HG03469 (cell line): ENCODE results near the gene CTXN2.

ENCODE experiments used
- ATAC-seq: cut with Tn5 transposase; IDR thresholded peaks from one replicate; pipeline ENCODE4 v1.9.1; 2021; ENCODE audit warnings: mild to moderate bottlenecking, moderate library complexity, moderate number of reproducible peaks; ENCODE audit not compliant: unreplicated experiment

The CTXN2 gene

GRCh38 chr15:48191574-48192225, at the start of gene CTXN2:
Gene CTXN2 (plus strand): TSS chr15:48191665. CDS start chr15:48201301, 9,636 bp downstream.
- no peak for ATAC-seq

- no peak for ATAC-seq
These were observed 47.6 kb upstream of the CTXN2 start for GRCh38 chr15:48143856-48144255.

- peak; percentile 60 for ATAC-seq
These were observed 46.6 kb upstream of the CTXN2 start for GRCh38 chr15:48144889-48145288.

GRCh38 chr15:48145923-48146322, 45.5 kb upstream of the CTXN2 start:
- no peak for ATAC-seq

GRCh38 chr15:48147358-48147757, 44.1 kb upstream of the CTXN2 start:
- ATAC-seq, result no peak

- ATAC-seq, result no peak
These were observed 41.6 kb upstream of the CTXN2 start for GRCh38 chr15:48149858-48150257.

- ATAC-seq, result no peak
These were observed 37.9 kb upstream of the CTXN2 start for GRCh38 chr15:48153526-48153925.

GRCh38 chr15:48168616-48169015, 22.8 kb upstream of the CTXN2 start:
- no peak for ATAC-seq

- no peak for ATAC-seq
These were observed 20.5 kb upstream of the CTXN2 start for GRCh38 chr15:48170981-48171380.

- ATAC-seq, result no peak
These were observed 16.3 kb upstream of the CTXN2 start for GRCh38 chr15:48175126-48175525.

GRCh38 chr15:48176112-48176511, 15.4 kb upstream of the CTXN2 start:
- no peak for ATAC-seq

GRCh38 chr15:48176957-48177356, 14.5 kb upstream of the CTXN2 start:
- no peak for ATAC-seq

- peak; percentile 51 for ATAC-seq
These were observed 14.1 kb upstream of the CTXN2 start for GRCh38 chr15:48177383-48177765.

- peak; percentile 59 for ATAC-seq
These were observed 13.5 kb upstream of the CTXN2 start, which contains the start of gene MYEF2 for GRCh38 chr15:48177766-48178647. Gene MYEF2 (minus strand): TSS chr15:48178295. CDS start chr15:48178237, 58 bp downstream.

GRCh38 chr15:48178648-48178931, 12.9 kb upstream of the CTXN2 start:
- ATAC-seq, result no peak

- ATAC-seq, result no peak
These were observed 8.7 kb upstream of the CTXN2 start for GRCh38 chr15:48182749-48183148.

GRCh38 chr15:48185529-48185928, 5.9 kb upstream of the CTXN2 start:
- no peak for ATAC-seq

- no peak for ATAC-seq
These were observed 5.2 kb upstream of the CTXN2 start for GRCh38 chr15:48186271-48186670.

GRCh38 chr15:48190932-48191573, 412 bp upstream of the CTXN2 start:
- ATAC-seq, result no peak

- ATAC-seq, result no peak
These were observed 10.6 kb downstream of the CTXN2 start for GRCh38 chr15:48202068-48202467.

GRCh38 chr15:48205981-48206380, 14.5 kb downstream of the CTXN2 start, which contains the start of gene SLC12A1:
Gene SLC12A1 (plus strand): TSS chr15:48206302. CDS start chr15:48207720, 1,418 bp downstream.
- ATAC-seq, result no peak

- no peak for ATAC-seq
These were observed 29.8 kb downstream of the CTXN2 start for GRCh38 chr15:48221261-48221660.
